ENCODE data around the gene UBXN1.

The UBXN1 gene
- 24.1 to 63.0 (median 38.4) reads per million in 17 experiments for total RNA-seq

- DNase-seq, result peak; percentile 93 to 98 (median 96)
These were observed at the start of gene UBXN1 for GRCh38 chr11:62678770-62679696. TSS of gene UBXN1 (minus strand) at chr11:62679073. CDS start at chr11:62678923, 150 bp downstream.

- DNase-seq, result peak; percentile 91 to 97 (median 94)
These were observed 49.5 kb upstream of the UBXN1 start, which contains the start of gene TTC9C for GRCh38 chr11:62728171-62728988. TSS of gene TTC9C (plus strand) at chr11:62728486. CDS start at chr11:62728849, 363 bp downstream.

GRCh38 chr11:62727872-62728170, 48.9 kb upstream of the UBXN1 start:
- peak; percentile 95 to 99 (median 97) for DNase-seq

- DNase-seq, result peak; percentile 99 to 100 (median 100)
These were observed 48.4 kb upstream of the UBXN1 start, which contains the start of gene HNRNPUL2 for GRCh38 chr11:62727165-62727871. TSS of gene HNRNPUL2 (minus strand) at chr11:62727457. CDS start at chr11:62727156, 301 bp downstream.

- DNase-seq, result no peak
These were observed 48.0 kb upstream of the UBXN1 start for GRCh38 chr11:62726915-62727164.

GRCh38 chr11:62726156-62726914, 47.5 kb upstream of the UBXN1 start:
- peak in 2 of 4 experiments; percentile 5 to 27 for DNase-seq

- no peak for DNase-seq
These were observed 46.8 kb upstream of the UBXN1 start for GRCh38 chr11:62725646-62726045.

- no peak for DNase-seq
These were observed 45.3 kb upstream of the UBXN1 start for GRCh38 chr11:62724171-62724570.

- DNase-seq, result no peak
These were observed 43.1 kb upstream of the UBXN1 start for GRCh38 chr11:62721994-62722393.

GRCh38 chr11:62719302-62719978, 40.6 kb upstream of the UBXN1 start:
- no peak for DNase-seq

GRCh38 chr11:62716816-62717215, 37.9 kb upstream of the UBXN1 start:
- DNase-seq, result no peak

GRCh38 chr11:62716206-62716605, 37.3 kb upstream of the UBXN1 start:
- no peak for DNase-seq

GRCh38 chr11:62715150-62716130, 36.6 kb upstream of the UBXN1 start:
- DNase-seq, result no peak

- DNase-seq, result no peak
These were observed 34.5 kb upstream of the UBXN1 start for GRCh38 chr11:62713343-62713742.

- DNase-seq, result no peak
These were observed 34.0 kb upstream of the UBXN1 start for GRCh38 chr11:62712861-62713260.

GRCh38 chr11:62712276-62712812, 33.5 kb upstream of the UBXN1 start:
- DNase-seq, result no peak

GRCh38 chr11:62710001-62710345, 31.1 kb upstream of the UBXN1 start:
- DNase-seq, result peak; percentile 21 to 49 (median 37)

- DNase-seq, result peak; percentile 98 to 99 (median 98)
These were observed 30.6 kb upstream of the UBXN1 start for GRCh38 chr11:62709247-62710000.

GRCh38 chr11:62708793-62709192, 29.9 kb upstream of the UBXN1 start:
- peak in 1 of 4 experiments; percentile 35 for DNase-seq
